ENCODE data around the gene SRPK1.

SRPK1 gene

GRCh38 chr6:35790683-35791082, 130.2 kb downstream of the SRPK1 start:
- Histone ChIP-seq H3K27me3 (ENCODE audit: control insufficient read depth, low read length) (peaks cover 37% of the 10 kb centered on the region), H3K4me3 (ENCODE audit: low read length) (no peak overlapping the region), H3K79me2 (ENCODE audit: control insufficient read depth, low read length) (no peaks in the 10 kb centered on the region), H3K4me1 (ENCODE audit: control insufficient read depth, low read length) (no peaks in the 10 kb centered on the region), H3K9me3 (ENCODE audit: control insufficient read depth, insufficient read depth, low read length) (no peaks in the 10 kb centered on the region), H3K36me3 (ENCODE audit: control insufficient read depth, low read length) (no peaks in the 10 kb centered on the region), H3F3A (ENCODE audit: control insufficient read depth, insufficient read depth) (no peaks in the 10 kb centered on the region), H4K20me1 (ENCODE audit: control insufficient read depth, insufficient read depth, low read depth, low read length) (0 out of 2 replicates have a peak, but pooled peaks cover 5% of the 10 kb centered on the region), H3K4me2 (ENCODE audit: low read length) (no peak overlapping the region), H3K27ac (ENCODE audit: low read depth, low read length) (no peak overlapping the region), H3K9me2 (replicated peaks; ENCODE audit: control insufficient read depth, low read length) (no peaks in the 10 kb centered on the region)
- TF ChIP-seq EZH2phosphoT487 (IDR thresholded peaks at IDR 0.05; ENCODE audit: borderline replicate concordance, low read length): no peak
- TF ChIP-seq CTCF (IDR thresholded peaks at IDR 0.05; ENCODE audit: low read depth, low read length, poor library complexity, severe bottlenecking): no peak

GRCh38 chr6:35788423-35788982, 132.4 kb downstream of the SRPK1 start:
- TF ChIP-seq EZH2phosphoT487 (IDR thresholded peaks at IDR 0.05; ENCODE audit: borderline replicate concordance, low read length) (no peak), CTCF (IDR thresholded peaks at IDR 0.05; ENCODE audit: low read depth, low read length, poor library complexity, severe bottlenecking) (no peak)

GRCh38 chr6:35787266-35788218, 133.4 kb downstream of the SRPK1 start:
- H3K4me2 ChIP-seq (ENCODE audit: low read length): no peak overlapping the region

More at GRCh38 chr6:35788423-35788982, 132.4 kb downstream of the SRPK1 start:
- H4K20me1 ChIP-seq (ENCODE audit: control insufficient read depth, insufficient read depth, low read depth, low read length): no peaks in the 10 kb centered on the region
- peaks cover 37% of the 10 kb centered on the region for H3K27me3 ChIP-seq (ENCODE audit: control insufficient read depth, low read length)
- H3K4me3 ChIP-seq (ENCODE audit: low read length): no peak overlapping the region
- no peak overlapping the region for H3K4me2 ChIP-seq (ENCODE audit: low read length)
- H3K27ac ChIP-seq (ENCODE audit: low read depth, low read length): no peak overlapping the region
- H3K79me2 ChIP-seq (ENCODE audit: control insufficient read depth, low read length): no peaks in the 10 kb centered on the region
- no peaks in the 10 kb centered on the region for H3K36me3 ChIP-seq (ENCODE audit: control insufficient read depth, low read length)
- no peaks in the 10 kb centered on the region for H3K4me1 ChIP-seq (ENCODE audit: control insufficient read depth, low read length)
- no peaks in the 10 kb centered on the region for H3K9me3 ChIP-seq (ENCODE audit: control insufficient read depth, insufficient read depth, low read length)
- H3F3A ChIP-seq (ENCODE audit: control insufficient read depth, insufficient read depth): no peaks in the 10 kb centered on the region
- no peaks in the 10 kb centered on the region for H3K9me2 ChIP-seq (replicated peaks; ENCODE audit: control insufficient read depth, low read length)

More at GRCh38 chr6:35787266-35788218, 133.4 kb downstream of the SRPK1 start:
- no peaks in the 10 kb centered on the region for H4K20me1 ChIP-seq (ENCODE audit: control insufficient read depth, insufficient read depth, low read depth, low read length)
- no peaks in the 10 kb centered on the region for H3F3A ChIP-seq (ENCODE audit: control insufficient read depth, insufficient read depth)
- peaks cover 34% of the 10 kb centered on the region for H3K27me3 ChIP-seq (ENCODE audit: control insufficient read depth, low read length)
- no peak overlapping the region for H3K4me3 ChIP-seq (ENCODE audit: low read length)
- no peaks in the 10 kb centered on the region for H3K79me2 ChIP-seq (ENCODE audit: control insufficient read depth, low read length)
- H3K9me3 ChIP-seq (ENCODE audit: control insufficient read depth, insufficient read depth, low read length): no peaks in the 10 kb centered on the region
- no peaks in the 10 kb centered on the region for H3K9me2 ChIP-seq (replicated peaks; ENCODE audit: control insufficient read depth, low read length)
- H3K4me1 ChIP-seq (ENCODE audit: control insufficient read depth, low read length): no peaks in the 10 kb centered on the region
- H3K36me3 ChIP-seq (ENCODE audit: control insufficient read depth, low read length): no peaks in the 10 kb centered on the region
- no peak for TF ChIP-seq EZH2phosphoT487 (IDR thresholded peaks at IDR 0.05; ENCODE audit: borderline replicate concordance, low read length)
- no peak for TF ChIP-seq CTCF (IDR thresholded peaks at IDR 0.05; ENCODE audit: low read depth, low read length, poor library complexity, severe bottlenecking)
- no peak overlapping the region for H3K27ac ChIP-seq (ENCODE audit: low read depth, low read length)

Measured in DOHH2 (cell line).